ENCODE results near the gene UNC79. TPM values are rescaled to one million over a fixed set of nuclear protein-coding genes. Genes with fewer than 3 reads are reported as not detected.

Gene UNC79
- total and polyA plus RNA-seq, 10 of the 15 experiments (the other 5 are each of a cell fraction or from before 2014, with no cell fraction given), result 0.04 to 0.29 (median 0.14) TPM

DNA sequence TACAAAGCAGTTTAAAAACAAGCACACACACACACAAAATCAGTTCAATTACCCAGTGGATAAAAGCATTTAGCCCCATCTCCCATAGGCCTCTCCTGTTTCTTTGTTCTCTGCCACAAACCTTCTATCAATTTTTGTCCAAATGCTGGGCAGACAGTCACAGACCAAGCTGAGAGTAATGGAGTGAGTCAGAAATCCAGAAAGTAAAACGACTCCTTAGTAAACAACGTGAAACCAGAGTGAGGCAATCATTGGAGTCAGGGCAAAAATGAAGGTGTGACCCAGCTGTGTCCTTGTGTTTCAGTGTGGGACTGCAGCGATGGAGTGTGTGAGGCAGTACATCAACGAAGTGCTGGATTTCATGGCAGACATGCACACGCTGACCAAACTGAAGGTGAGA, 255.5 kb downstream of the UNC79 start:
- Histone ChIP-seq H3K27ac (ENCODE audit: control insufficient read depth, insufficient read depth) (no peak overlapping the region), H3K9ac (ENCODE audit: control insufficient read depth, insufficient read depth, low read length) (no peak overlapping the region), H4K20me1 (ENCODE audit: control insufficient read depth, insufficient read depth) (no peaks in the 10 kb centered on the region), H3K4me3 (no peak overlapping the region), H3K9me3 (replicated peaks; ENCODE audit: control insufficient read depth, insufficient read depth, low read length) (no peaks in the 10 kb centered on the region), H3K4me1 (ENCODE audit: control insufficient read depth, insufficient read depth, low read length) (no peaks in the 10 kb centered on the region), H3K27me3 (replicated peaks in 1 of 2; ENCODE audit: control insufficient read depth in 2 of 2, insufficient read depth in 2 of 2, low read length in 1 of 2) (no peaks in the 10 kb centered on the region), H3K36me3 (ENCODE audit: control insufficient read depth in 2 of 2, insufficient read depth in 2 of 2, low read length in 1 of 2) (no peaks in the 10 kb centered on the region), H2AFZ (ENCODE audit: control insufficient read depth, low read depth, low read length) (no peak overlapping the region), H3K79me2 (ENCODE audit: control insufficient read depth, insufficient read depth, low read length) (no peaks in the 10 kb centered on the region), H3K4me2 (ENCODE audit: control insufficient read depth, insufficient read depth) (no peak overlapping the region)
- intact Hi-C loops (cut with micrococcal nuclease; ENCODE audit: unreplicated experiment) (no loop called here), in situ Hi-C loops (cut with MboI) (no loop called here)
- no peak for ATAC-seq
- FAIRE-seq, result no peak
- no TSS peak for BruUV-seq (replicated peaks)
- WGBS (ENCODE audit: insufficient coverage, insufficient replicate concordance, low lambda C conversion rate, missing lambda C conversion rate), result 16% methylated on average over 5 of the region's 5 CpGs
- SMC1A ChIA-PET (ENCODE audit: uncharacterized antibody, unreplicated experiment), result no interaction called here
- RAD21 ChIA-PET (ENCODE audit: unreplicated experiment), result no interaction called here
- CTCF ChIA-PET, result no interaction called here
- DNase-seq (ENCODE audit: low read depth, low spot score), result no peak
- POLR2A ChIA-PET, result no interaction called here
- TF ChIP-seq KDM1A (IDR thresholded peaks at IDR 0.05; ENCODE audit: borderline replicate concordance) (no peak), POLR2AphosphoS2 (IDR thresholded peaks at IDR 0.05; ENCODE audit: low read depth, low read length) (no peak), NR2C2 (IDR thresholded peaks at IDR 0.05; ENCODE audit: borderline replicate concordance, control insufficient read depth, insufficient read length, low read depth) (peak; percentile 24), SMAD5 (IDR thresholded peaks at IDR 0.05; ENCODE audit: low read depth) (no peak)
- TF ChIP-seq, protein P1, sequence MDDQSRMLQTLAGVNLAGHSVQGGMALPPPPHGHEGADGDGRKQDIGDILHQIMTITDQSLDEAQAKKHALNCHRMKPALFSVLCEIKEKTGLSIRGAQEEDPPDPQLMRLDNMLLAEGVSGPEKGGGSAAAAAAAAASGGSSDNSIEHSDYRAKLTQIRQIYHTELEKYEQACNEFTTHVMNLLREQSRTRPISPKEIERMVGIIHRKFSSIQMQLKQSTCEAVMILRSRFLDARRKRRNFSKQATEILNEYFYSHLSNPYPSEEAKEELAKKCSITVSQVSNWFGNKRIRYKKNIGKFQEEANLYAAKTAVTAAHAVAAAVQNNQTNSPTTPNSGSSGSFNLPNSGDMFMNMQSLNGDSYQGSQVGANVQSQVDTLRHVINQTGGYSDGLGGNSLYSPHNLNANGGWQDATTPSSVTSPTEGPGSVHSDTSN (IDR thresholded peaks at IDR 0.05; ENCODE audit: insufficient replicate concordance, low read depth, low read length), result no peak
- TF ChIP-seq, protein P2, sequence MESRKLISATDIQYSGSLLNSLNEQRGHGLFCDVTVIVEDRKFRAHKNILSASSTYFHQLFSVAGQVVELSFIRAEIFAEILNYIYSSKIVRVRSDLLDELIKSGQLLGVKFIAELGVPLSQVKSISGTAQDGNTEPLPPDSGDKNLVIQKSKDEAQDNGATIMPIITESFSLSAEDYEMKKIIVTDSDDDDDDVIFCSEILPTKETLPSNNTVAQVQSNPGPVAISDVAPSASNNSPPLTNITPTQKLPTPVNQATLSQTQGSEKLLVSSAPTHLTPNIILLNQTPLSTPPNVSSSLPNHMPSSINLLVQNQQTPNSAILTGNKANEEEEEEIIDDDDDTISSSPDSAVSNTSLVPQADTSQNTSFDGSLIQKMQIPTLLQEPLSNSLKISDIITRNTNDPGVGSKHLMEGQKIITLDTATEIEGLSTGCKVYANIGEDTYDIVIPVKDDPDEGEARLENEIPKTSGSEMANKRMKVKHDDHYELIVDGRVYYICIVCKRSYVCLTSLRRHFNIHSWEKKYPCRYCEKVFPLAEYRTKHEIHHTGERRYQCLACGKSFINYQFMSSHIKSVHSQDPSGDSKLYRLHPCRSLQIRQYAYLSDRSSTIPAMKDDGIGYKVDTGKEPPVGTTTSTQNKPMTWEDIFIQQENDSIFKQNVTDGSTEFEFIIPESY (IDR thresholded peaks at IDR 0.05), result no peak
